ENCODE results near the gene ENOX2. TPM values are rescaled to one million over a fixed set of nuclear protein-coding genes. Genes with fewer than 3 reads are reported as not detected.
"Not testable (repeated sequence)": the region's sequence is repeated elsewhere in the genome, so short reads cannot be mapped to it uniquely, and the experiment has no call there.

The ENOX2 gene
- polyA plus RNA-seq, 3 donors = 6.8 to 22.1 (median 14.7) TPM

DNA sequence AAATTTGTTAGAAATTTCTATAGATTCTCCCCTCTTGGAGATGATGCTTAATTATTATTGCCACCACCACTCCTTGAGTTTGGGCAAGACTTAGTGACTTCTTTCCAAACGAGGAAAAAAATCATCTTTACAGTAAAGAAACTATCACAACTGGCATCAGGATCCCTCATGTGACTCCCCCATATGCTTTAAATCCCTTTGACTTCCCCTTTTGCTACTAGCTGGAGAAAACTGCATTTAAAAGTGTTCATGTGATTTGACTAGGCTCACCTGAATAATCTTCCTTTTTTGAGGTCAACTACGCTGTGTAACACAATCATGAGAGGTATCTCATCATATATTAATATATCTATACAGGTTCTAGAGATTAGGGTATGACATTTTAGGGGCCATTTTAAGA lies 30.3 kb upstream of the ENOX2 start:
- no peaks in the 10 kb centered on the region for H4K20me1 ChIP-seq (ENCODE audit: insufficient read depth, low read length)
- H3K27me3 ChIP-seq (ENCODE audit: control insufficient read depth in 2 of 2, insufficient read depth in 2 of 2, low read length in 2 of 2) = peaks cover 0 to 2% of the 10 kb centered on the region in 2 donors
- no peak overlapping the region for H3K9ac ChIP-seq (ENCODE audit: insufficient read depth, low read length, poor library complexity, severe bottlenecking)
- no peak overlapping the region for H3K27ac ChIP-seq (ENCODE audit: low read depth in 1 of 2, low read length in 2 of 2)
- H3K4me1 ChIP-seq (ENCODE audit: control insufficient read depth in 1 of 2, insufficient read depth in 2 of 2, low read length in 2 of 2) = no peaks in the 10 kb centered on the region
- Mint-ChIP-seq H3K9me3 (no peaks in the 10 kb centered on the region), H3K36me3 (no peaks in the 10 kb centered on the region), H3K27ac (no peak overlapping the region), H3K27me3 (ENCODE audit: low read depth in 3 of 3) (peaks cover 0 to 1% (median 1%) of the 10 kb centered on the region in 3 donors), H3K4me3 (no peak overlapping the region), H3K4me1 (no peaks in the 10 kb centered on the region)
- H3K4me2 ChIP-seq (replicated peaks; ENCODE audit: extremely low read depth, low read length, poor library complexity, severe bottlenecking) = no peak overlapping the region
- no peaks in the 10 kb centered on the region for H3K79me2 ChIP-seq (ENCODE audit: insufficient read depth, low read length)
- no peaks in the 10 kb centered on the region for H3K9me3 ChIP-seq (replicated peaks in 1 of 2; ENCODE audit: control insufficient read depth in 1 of 2, insufficient read depth in 1 of 2, low read length in 2 of 2)
- no peaks in the 10 kb centered on the region for H3K36me3 ChIP-seq (replicated peaks in 1 of 2; ENCODE audit: control insufficient read depth in 1 of 2, insufficient read depth in 2 of 2, low read length in 2 of 2)
- intact Hi-C loops (cut with micrococcal nuclease) = no loop called here
- no peak overlapping the region for H3K4me3 ChIP-seq (replicated peaks in 1 of 3; ENCODE audit: low read depth in 2 of 3, low read length in 3 of 3)
- no peak for DNase-seq
- no peak overlapping the region for H2AFZ ChIP-seq (ENCODE audit: insufficient read depth, low read depth, low read length, poor library complexity, severe bottlenecking)
- no CpG with 5 or more reads among the region's 2 CpGs for WGBS (ENCODE audit: insufficient coverage)
- TF ChIP-seq, protein P1, sequence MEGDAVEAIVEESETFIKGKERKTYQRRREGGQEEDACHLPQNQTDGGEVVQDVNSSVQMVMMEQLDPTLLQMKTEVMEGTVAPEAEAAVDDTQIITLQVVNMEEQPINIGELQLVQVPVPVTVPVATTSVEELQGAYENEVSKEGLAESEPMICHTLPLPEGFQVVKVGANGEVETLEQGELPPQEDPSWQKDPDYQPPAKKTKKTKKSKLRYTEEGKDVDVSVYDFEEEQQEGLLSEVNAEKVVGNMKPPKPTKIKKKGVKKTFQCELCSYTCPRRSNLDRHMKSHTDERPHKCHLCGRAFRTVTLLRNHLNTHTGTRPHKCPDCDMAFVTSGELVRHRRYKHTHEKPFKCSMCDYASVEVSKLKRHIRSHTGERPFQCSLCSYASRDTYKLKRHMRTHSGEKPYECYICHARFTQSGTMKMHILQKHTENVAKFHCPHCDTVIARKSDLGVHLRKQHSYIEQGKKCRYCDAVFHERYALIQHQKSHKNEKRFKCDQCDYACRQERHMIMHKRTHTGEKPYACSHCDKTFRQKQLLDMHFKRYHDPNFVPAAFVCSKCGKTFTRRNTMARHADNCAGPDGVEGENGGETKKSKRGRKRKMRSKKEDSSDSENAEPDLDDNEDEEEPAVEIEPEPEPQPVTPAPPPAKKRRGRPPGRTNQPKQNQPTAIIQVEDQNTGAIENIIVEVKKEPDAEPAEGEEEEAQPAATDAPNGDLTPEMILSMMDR (IDR thresholded peaks at IDR 0.05) = no peak

DNA sequence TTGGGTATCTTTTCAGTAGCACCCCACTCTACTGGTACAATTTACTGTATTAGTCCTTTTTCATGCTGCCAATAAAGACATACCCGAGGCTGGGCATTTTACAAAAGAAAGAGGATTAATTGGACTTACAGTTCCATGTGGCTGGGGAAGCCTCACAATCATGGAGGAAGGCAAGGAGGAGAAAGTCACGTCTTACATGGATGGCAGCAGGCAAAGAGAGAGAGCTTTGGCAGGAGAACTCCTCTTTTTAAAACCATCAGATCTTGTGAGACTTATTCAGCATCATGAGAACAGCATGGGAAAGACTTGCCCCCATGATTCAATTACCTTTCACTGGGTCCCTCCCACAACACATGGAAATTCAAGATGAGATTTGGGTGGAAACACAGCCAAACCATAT lies 17.4 kb upstream of the ENOX2 start:
- intact Hi-C loops (cut with micrococcal nuclease); H3K9ac ChIP-seq (ENCODE audit: insufficient read depth, low read length, poor library complexity, severe bottlenecking); H3K4me3 Mint-ChIP-seq; H3K27ac ChIP-seq (ENCODE audit: low read depth in 1 of 2, low read length in 2 of 2); DNase-seq; H3K4me1 ChIP-seq (ENCODE audit: control insufficient read depth in 1 of 2, insufficient read depth in 2 of 2, low read length in 2 of 2); H3K4me1 Mint-ChIP-seq; H3K36me3 Mint-ChIP-seq; H3K27ac Mint-ChIP-seq; H3K4me3 ChIP-seq (replicated peaks in 1 of 3; ENCODE audit: low read depth in 2 of 3, low read length in 3 of 3); H3K27me3 ChIP-seq (ENCODE audit: control insufficient read depth in 2 of 2, insufficient read depth in 2 of 2, low read length in 2 of 2); H4K20me1 ChIP-seq (ENCODE audit: insufficient read depth, low read length); H3K27me3 Mint-ChIP-seq (ENCODE audit: low read depth in 3 of 3); H3K79me2 ChIP-seq (ENCODE audit: insufficient read depth, low read length); H2AFZ ChIP-seq (ENCODE audit: insufficient read depth, low read depth, low read length, poor library complexity, severe bottlenecking); H3K36me3 ChIP-seq (replicated peaks in 1 of 2; ENCODE audit: control insufficient read depth in 1 of 2, insufficient read depth in 2 of 2, low read length in 2 of 2); H3K4me2 ChIP-seq (replicated peaks; ENCODE audit: extremely low read depth, low read length, poor library complexity, severe bottlenecking); H3K9me3 ChIP-seq (replicated peaks in 1 of 2; ENCODE audit: control insufficient read depth in 1 of 2, insufficient read depth in 1 of 2, low read length in 2 of 2): not testable (repeated sequence)
- WGBS (ENCODE audit: insufficient coverage) = no CpG with 5 or more reads among the region's 2 CpGs
- H3K9me3 Mint-ChIP-seq = peaks cover 2 to 11% (median 6%) of the 10 kb centered on the region in 7 donors

DNA sequence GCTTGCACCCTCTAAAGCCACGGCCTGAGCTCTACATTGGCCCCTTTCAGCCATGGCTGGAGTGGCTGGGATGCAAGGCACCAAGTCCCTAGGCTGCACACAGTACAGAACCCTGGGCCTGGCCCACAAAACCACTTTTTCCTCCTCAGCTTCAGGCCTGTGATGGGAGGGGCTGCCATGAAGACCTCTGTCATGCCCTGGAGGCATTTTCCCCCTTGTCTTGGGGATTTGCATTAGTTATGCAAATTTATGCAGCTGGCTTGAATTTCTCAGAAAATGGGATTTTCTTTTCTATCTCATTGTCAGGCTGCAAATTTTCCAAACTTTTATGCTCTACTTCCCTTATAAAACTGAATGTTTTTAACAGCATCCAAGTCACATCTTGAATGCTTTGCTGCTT lies 16.7 kb upstream of the ENOX2 start:
- not testable (repeated sequence) for H3K9me3 ChIP-seq (replicated peaks in 1 of 2; ENCODE audit: control insufficient read depth in 1 of 2, insufficient read depth in 1 of 2, low read length in 2 of 2); H3K9ac ChIP-seq (ENCODE audit: insufficient read depth, low read length, poor library complexity, severe bottlenecking); H3K36me3 ChIP-seq (replicated peaks in 1 of 2; ENCODE audit: control insufficient read depth in 1 of 2, insufficient read depth in 2 of 2, low read length in 2 of 2); H3K4me3 ChIP-seq (replicated peaks in 1 of 3; ENCODE audit: low read depth in 2 of 3, low read length in 3 of 3); H3K27ac Mint-ChIP-seq; H2AFZ ChIP-seq (ENCODE audit: insufficient read depth, low read depth, low read length, poor library complexity, severe bottlenecking); H3K27me3 Mint-ChIP-seq (ENCODE audit: low read depth in 3 of 3); H3K27me3 ChIP-seq (ENCODE audit: control insufficient read depth in 2 of 2, insufficient read depth in 2 of 2, low read length in 2 of 2); H3K4me2 ChIP-seq (replicated peaks; ENCODE audit: extremely low read depth, low read length, poor library complexity, severe bottlenecking); H4K20me1 ChIP-seq (ENCODE audit: insufficient read depth, low read length); H3K79me2 ChIP-seq (ENCODE audit: insufficient read depth, low read length); H3K36me3 Mint-ChIP-seq; H3K27ac ChIP-seq (ENCODE audit: low read depth in 1 of 2, low read length in 2 of 2); H3K4me1 Mint-ChIP-seq; H3K4me3 Mint-ChIP-seq; H3K4me1 ChIP-seq (ENCODE audit: control insufficient read depth in 1 of 2, insufficient read depth in 2 of 2, low read length in 2 of 2); DNase-seq
- WGBS (ENCODE audit: insufficient coverage) = no CpG with 5 or more reads among the region's 1 CpG
- intact Hi-C loops (cut with micrococcal nuclease) = loop anchor here in 1 of 2 donors (5.0 to 10.0 kb wide), 2 partner anchors 382 to 525 kb away; no protein-coding TSS in a partner anchor
- H3K9me3 Mint-ChIP-seq = peaks cover 2 to 11% (median 6%) of the 10 kb centered on the region in 7 donors

DNA sequence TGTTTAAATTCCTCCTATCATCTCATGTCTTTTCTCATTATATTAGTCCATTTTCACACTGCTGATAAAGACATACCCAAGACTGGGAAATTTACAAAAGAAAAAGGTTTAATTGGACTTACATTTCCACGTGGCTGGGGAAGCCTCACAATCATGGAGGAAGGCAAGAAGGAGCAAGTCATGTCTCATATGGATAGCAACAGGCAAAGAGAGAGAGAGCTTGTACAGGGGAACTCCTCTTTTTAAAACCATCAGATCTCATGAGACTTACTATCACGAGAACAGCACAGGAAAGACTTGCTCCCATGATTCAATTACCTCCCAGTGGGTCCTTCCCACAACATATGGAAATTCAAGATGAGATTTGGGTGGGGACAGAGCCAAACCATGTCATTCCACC lies 15.5 kb upstream of the ENOX2 start:
- WGBS (ENCODE audit: insufficient coverage) = no CpG with 5 or more reads among the region's 2 CpGs
- not testable (repeated sequence) for DNase-seq

More for the DNA sequence above, 15.5 kb upstream of the ENOX2 start:
- H3K9me3 ChIP-seq (replicated peaks in 1 of 2; ENCODE audit: control insufficient read depth in 1 of 2, insufficient read depth in 1 of 2, low read length in 2 of 2); H3K4me2 ChIP-seq (replicated peaks; ENCODE audit: extremely low read depth, low read length, poor library complexity, severe bottlenecking); H3K9ac ChIP-seq (ENCODE audit: insufficient read depth, low read length, poor library complexity, severe bottlenecking); H3K36me3 ChIP-seq (replicated peaks in 1 of 2; ENCODE audit: control insufficient read depth in 1 of 2, insufficient read depth in 2 of 2, low read length in 2 of 2); H3K27ac Mint-ChIP-seq; H3K4me1 ChIP-seq (ENCODE audit: control insufficient read depth in 1 of 2, insufficient read depth in 2 of 2, low read length in 2 of 2); H3K27ac ChIP-seq (ENCODE audit: low read depth in 1 of 2, low read length in 2 of 2); H3K4me3 Mint-ChIP-seq; H3K36me3 Mint-ChIP-seq; H3K27me3 Mint-ChIP-seq (ENCODE audit: low read depth in 3 of 3); H2AFZ ChIP-seq (ENCODE audit: insufficient read depth, low read depth, low read length, poor library complexity, severe bottlenecking); H3K79me2 ChIP-seq (ENCODE audit: insufficient read depth, low read length); H3K27me3 ChIP-seq (ENCODE audit: control insufficient read depth in 2 of 2, insufficient read depth in 2 of 2, low read length in 2 of 2); H3K4me3 ChIP-seq (replicated peaks in 1 of 3; ENCODE audit: low read depth in 2 of 3, low read length in 3 of 3); H4K20me1 ChIP-seq (ENCODE audit: insufficient read depth, low read length); H3K4me1 Mint-ChIP-seq: not testable (repeated sequence)
- peaks cover 2 to 11% (median 6%) of the 10 kb centered on the region in 7 donors for H3K9me3 Mint-ChIP-seq
- intact Hi-C loops (cut with micrococcal nuclease) = loop anchor here in 1 of 2 donors (5.0 to 10.0 kb wide), 2 partner anchors 381 to 524 kb away; no protein-coding TSS in a partner anchor

All from CD14-positive monocyte (primary cell).